Endothelial cell of umbilical vein (primary cell): ENCODE results near the gene EEF1AKMT2.

Source experiments
- CTCF ChIP-seq, 2 donors: IDR thresholded peaks; 1 replicate in 1 of 2; 2 replicates in 1 of 2; pipeline ENCODE4 v1.5.1; 2011; ENCODE audit warnings: low read length in 2 of 2, mild to moderate bottlenecking in 2 of 2, moderate library complexity in 2 of 2, control low read depth in 1 of 2, inconsistent platforms in 1 of 2, low read depth in 1 of 2; ENCODE audit not compliant: insufficient read depth in 1 of 2; ENCODE audit errors: extremely low read depth in 1 of 2
- EZH2 ChIP-seq: IDR thresholded peaks from 2 replicates; pipeline ENCODE4 v1.6.1; 2012; ENCODE audit warnings: borderline replicate concordance, low read depth, mild to moderate bottlenecking, moderate library complexity, low read length, inconsistent platforms; ENCODE audit not compliant: severe bottlenecking
- MAX ChIP-seq: IDR thresholded peaks from 2 replicates; pipeline ENCODE4 v1.6.1; 2011; ENCODE audit not compliant: insufficient read depth, insufficient read length

GRCh38 chr10:124802313-124802675 lies 10.6 kb upstream of the EEF1AKMT2 start:
- TF ChIP-seq MAX, result no peak
- TF ChIP-seq CTCF (IDR thresholded peaks at IDR 0.05; ENCODE audit: extremely low read depth in 1 of 2, insufficient read depth in 1 of 2, low read depth in 1 of 2, low read length in 2 of 2), result no peak
- TF ChIP-seq EZH2, result no peak
